ENCODE results near the gene SNX13. TPM values are rescaled to one million over a fixed set of nuclear protein-coding genes. Genes with fewer than 3 reads are reported as not detected.

Gene SNX13
- total and polyA plus RNA-seq, 2 donors (not counting 3 experiments of a cell fraction or from before 2014, with no cell fraction given), result 6.1 to 28.5 TPM

DNA sequence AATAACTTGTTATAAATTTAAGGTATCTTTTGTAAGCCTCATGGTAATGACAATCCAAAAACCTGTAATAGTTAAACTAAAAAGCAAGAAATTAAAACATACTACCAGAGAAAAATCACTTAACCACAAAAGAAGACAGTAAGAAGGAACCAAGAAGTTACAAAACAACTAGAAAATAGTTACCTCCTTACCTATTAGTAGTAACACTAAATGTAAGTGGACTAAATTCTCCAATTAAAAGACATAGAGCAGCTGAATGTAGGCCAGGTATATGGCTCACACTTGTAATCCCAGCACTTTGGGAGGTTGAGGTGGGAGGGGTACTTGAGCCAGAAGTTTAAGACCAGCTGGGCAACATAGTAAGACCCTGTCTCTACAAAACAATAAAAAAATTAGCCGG lies 84.0 kb downstream of the SNX13 start:
- DNase-seq (ENCODE audit: low read depth, low spot score), result no peak
- Histone ChIP-seq H3K4me1 (ENCODE audit: control insufficient read depth, extremely low read depth, insufficient read depth, low read length) (no peaks in the 10 kb centered on the region), H3K9ac (replicated peaks; ENCODE audit: extremely low read depth, insufficient read depth, low read length) (no peak overlapping the region), H3K4me3 (replicated peaks in 1 of 3; ENCODE audit: insufficient read depth in 1 of 3, low read depth in 1 of 3, low read length in 3 of 3) (no peak overlapping the region), H2AFZ (ENCODE audit: low read depth, low read length) (no peak overlapping the region), H3K9me3 (replicated peaks; ENCODE audit: control insufficient read depth, insufficient read depth, low read length) (peaks cover 2% of the 10 kb centered on the region), H3K27ac (ENCODE audit: insufficient read depth, low read depth, low read length) (no peak overlapping the region), H3K79me2 (ENCODE audit: control insufficient read depth, insufficient read depth, low read length) (no peaks in the 10 kb centered on the region), H3K9me1 (replicated peaks; ENCODE audit: control insufficient read depth, extremely low read depth, insufficient read depth, low read length) (no peaks in the 10 kb centered on the region), H3K4me2 (ENCODE audit: insufficient read depth, low read length) (no peak overlapping the region), H3K36me3 (ENCODE audit: control insufficient read depth in 2 of 2, extremely low read depth in 1 of 2, insufficient read depth in 2 of 2, low read length in 2 of 2) (peaks cover 2 to 3% of the 10 kb centered on the region in 2 experiments), H3K27me3 (ENCODE audit: control insufficient read depth in 2 of 2, insufficient read depth in 2 of 2, low read length in 2 of 2) (no peaks in the 10 kb centered on the region), H4K20me1 (replicated peaks; ENCODE audit: control insufficient read depth, extremely low read depth, insufficient read depth, low read length) (no peaks in the 10 kb centered on the region)
- intact Hi-C loops (cut with micrococcal nuclease), result no loop called here
- ChIA-PET CTCF (no interaction called here), POLR2A (no interaction called here)
- dilution Hi-C loops (cut with MboI; ENCODE audit: extremely low pct_ligation_motif_present, low sequenced_read_pairs), result no loop called here
- TF ChIP-seq, protein P1, sequence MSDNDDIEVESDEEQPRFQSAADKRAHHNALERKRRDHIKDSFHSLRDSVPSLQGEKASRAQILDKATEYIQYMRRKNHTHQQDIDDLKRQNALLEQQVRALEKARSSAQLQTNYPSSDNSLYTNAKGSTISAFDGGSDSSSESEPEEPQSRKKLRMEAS (IDR thresholded peaks at IDR 0.05; ENCODE audit: insufficient read depth, insufficient read length), result no peak
- TF ChIP-seq FOS (IDR thresholded peaks at IDR 0.05; ENCODE audit: borderline replicate concordance, insufficient read depth, low read length), result no peak
- TF ChIP-seq POLR2A (IDR thresholded peaks at IDR 0.05; ENCODE audit: low read depth, low read length), result no peak
- no peak for TF ChIP-seq MYC (IDR thresholded peaks at IDR 0.05; ENCODE audit: low read depth, low read length)
- no peak for TF ChIP-seq POLR2AphosphoS5 (IDR thresholded peaks at IDR 0.05; ENCODE audit: insufficient read depth, low read depth, low read length)
- TF ChIP-seq JUN (IDR thresholded peaks at IDR 0.05; ENCODE audit: borderline replicate concordance, insufficient read depth, insufficient read length, low read depth), result no peak
- TF ChIP-seq, protein P2, sequence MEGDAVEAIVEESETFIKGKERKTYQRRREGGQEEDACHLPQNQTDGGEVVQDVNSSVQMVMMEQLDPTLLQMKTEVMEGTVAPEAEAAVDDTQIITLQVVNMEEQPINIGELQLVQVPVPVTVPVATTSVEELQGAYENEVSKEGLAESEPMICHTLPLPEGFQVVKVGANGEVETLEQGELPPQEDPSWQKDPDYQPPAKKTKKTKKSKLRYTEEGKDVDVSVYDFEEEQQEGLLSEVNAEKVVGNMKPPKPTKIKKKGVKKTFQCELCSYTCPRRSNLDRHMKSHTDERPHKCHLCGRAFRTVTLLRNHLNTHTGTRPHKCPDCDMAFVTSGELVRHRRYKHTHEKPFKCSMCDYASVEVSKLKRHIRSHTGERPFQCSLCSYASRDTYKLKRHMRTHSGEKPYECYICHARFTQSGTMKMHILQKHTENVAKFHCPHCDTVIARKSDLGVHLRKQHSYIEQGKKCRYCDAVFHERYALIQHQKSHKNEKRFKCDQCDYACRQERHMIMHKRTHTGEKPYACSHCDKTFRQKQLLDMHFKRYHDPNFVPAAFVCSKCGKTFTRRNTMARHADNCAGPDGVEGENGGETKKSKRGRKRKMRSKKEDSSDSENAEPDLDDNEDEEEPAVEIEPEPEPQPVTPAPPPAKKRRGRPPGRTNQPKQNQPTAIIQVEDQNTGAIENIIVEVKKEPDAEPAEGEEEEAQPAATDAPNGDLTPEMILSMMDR (IDR thresholded peaks at IDR 0.05; ENCODE audit: extremely low read depth in 1 of 2, insufficient read depth in 1 of 2, low read depth in 1 of 2, low read length in 2 of 2), result no peak
- no peak for FAIRE-seq
- BruUV-seq (replicated peaks), result no TSS peak
